Fibroblast of lung (primary cell): ENCODE measurements around the gene CGNL1. TPM values are rescaled to one million over a fixed set of nuclear protein-coding genes. Genes with fewer than 3 reads are reported as not detected.

Experiments used
- DNase-seq, 2 donors: peaks; one replicate each; pipeline versions ENCODE4 v3.0.0 to v3.0.0-alpha.2; 2010; ENCODE audit warnings: low read depth in 2 of 2
- H2AFZ ChIP-seq: 2 replicates; pipeline ENCODE4 v1.5.1; 2012; ENCODE audit warnings: low read length, control low read depth, inconsistent platforms
- H3K27ac ChIP-seq: 2 replicates; pipeline ENCODE4 v1.5.1; 2011; ENCODE audit warnings: low read length, control low read depth; ENCODE audit not compliant: insufficient read depth
- H3K27me3 ChIP-seq: 2 replicates; pipeline ENCODE4 v1.5.1; 2011; ENCODE audit warnings: mild to moderate bottlenecking, low read length; ENCODE audit not compliant: control insufficient read depth, insufficient read depth
- H3K36me3 ChIP-seq: 2 replicates; pipeline ENCODE4 v1.5.1; 2011; ENCODE audit warnings: low read length; ENCODE audit not compliant: control insufficient read depth, insufficient read depth
- H3K4me1 ChIP-seq: 2 replicates; pipeline ENCODE4 v1.5.1; 2011; ENCODE audit warnings: low read length; ENCODE audit not compliant: control insufficient read depth, insufficient read depth; ENCODE audit errors: extremely low read depth
- H3K4me2 ChIP-seq: 2 replicates; pipeline ENCODE4 v1.5.1; 2011; ENCODE audit warnings: low read length, control low read depth; ENCODE audit not compliant: insufficient read depth; ENCODE audit errors: extremely low read depth
- H3K4me3 ChIP-seq, 4 experiments: fragments of 200-600 bp in 1 of 4; sonication (generic) in 1 of 4; replicated peaks in 1 of 4; 2 replicates each; pipeline ENCODE4 v1.5.1; 2011 to 2016; ENCODE audit warnings: low read length in 4 of 4, low read depth in 3 of 4, mild to moderate bottlenecking in 3 of 4, control low read depth in 2 of 4, inconsistent platforms in 1 of 4, mixed read lengths in 1 of 4; ENCODE audit not compliant: insufficient read depth in 1 of 4; ENCODE audit errors: control extremely low read depth in 1 of 4
- H3K79me2 ChIP-seq: 2 replicates; pipeline ENCODE4 v1.5.1; 2012; ENCODE audit warnings: mild to moderate bottlenecking, low read length, inconsistent platforms; ENCODE audit not compliant: control insufficient read depth, insufficient read depth
- H3K9ac ChIP-seq: 2 replicates; pipeline ENCODE4 v1.5.1; 2011; ENCODE audit warnings: mild to moderate bottlenecking, low read length, control low read depth; ENCODE audit not compliant: insufficient read depth
- H3K9me3 ChIP-seq: 2 replicates; pipeline ENCODE4 v1.5.1; 2012; ENCODE audit warnings: low read depth, low read length; ENCODE audit not compliant: control insufficient read depth, insufficient read depth
- H4K20me1 ChIP-seq: 2 replicates; pipeline ENCODE4 v1.5.1; 2011; ENCODE audit warnings: low read length; ENCODE audit not compliant: control insufficient read depth, insufficient read depth; ENCODE audit errors: extremely low read depth
- CTCF ChIP-seq, 2 donors: IDR thresholded peaks in 1 of 2; conservative IDR thresholded peaks in 1 of 2; 1 replicate in 1 of 2; 2 replicates in 1 of 2; pipeline ENCODE4 v1.5.1; 2011 to 2012; ENCODE audit warnings: low read length in 2 of 2, control low read depth in 1 of 2, inconsistent platforms in 1 of 2, low read depth in 1 of 2, mild to moderate bottlenecking in 1 of 2
- EZH2 ChIP-seq: IDR thresholded peaks from 2 replicates; pipeline ENCODE4 v1.5.1; 2012; ENCODE audit warnings: low read length, control low read depth, mild to moderate bottlenecking; ENCODE audit errors: missing control alignments
- polyA plus RNA-seq, 2 donors: library from polyadenylated mRNA; depleted of rRNA in 1 of 2; stranded (reverse) in 1 of 2; unstranded in 1 of 2; fragments of >200 nt; gene quantifications; 2 replicates each; pipeline ENCODE4 v1.2.1, GENCODE V29; 2011 to 2012; ENCODE audit warnings: missing spikeins in 1 of 2
- total RNA-seq: library from RNA; depleted of rRNA; stranded (reverse); fragments of >200 nt; gene quantifications from 2 replicates; pipeline ENCODE4 v1.2.1, GENCODE V29; 2014

The CGNL1 gene
- total and polyA plus RNA-seq, 2 donors (not counting 1 experiment from before 2014, with no cell fraction given): 0.18 to 6.1 TPM

- no peak overlapping the region for H3K4me2 ChIP-seq
- H3K27me3 ChIP-seq: peaks cover 4% of the 10 kb centered on the region
- no peaks in the 10 kb centered on the region for H4K20me1 ChIP-seq
- no peaks in the 10 kb centered on the region for H3K36me3 ChIP-seq
- no peak overlapping the region for H2AFZ ChIP-seq
- no peak overlapping the region for H3K27ac ChIP-seq
- TF ChIP-seq CTCF (conservative IDR thresholded peaks at IDR 0.05 in 1 of 2, IDR thresholded peaks at IDR 0.05 in 1 of 2; ENCODE audit: low read depth in 1 of 2, low read length in 2 of 2) (no peak), EZH2 (no peak)
- H3K9ac ChIP-seq: no peak overlapping the region
- DNase-seq: no peak
- no peaks in the 10 kb centered on the region for H3K4me1 ChIP-seq
- no peak overlapping the region for H3K4me3 ChIP-seq
- no peaks in the 10 kb centered on the region for H3K9me3 ChIP-seq
- no peaks in the 10 kb centered on the region for H3K79me2 ChIP-seq
Measured at GRCh38 chr15:57545995-57546394, 169.7 kb downstream of the CGNL1 start.

- Histone ChIP-seq H3K27ac (no peak overlapping the region), H3K9ac (no peak overlapping the region), H4K20me1 (no peaks in the 10 kb centered on the region), H3K4me1 (peaks cover 3% of the 10 kb centered on the region), H2AFZ (no peak overlapping the region), H3K36me3 (no peaks in the 10 kb centered on the region), H3K79me2 (no peaks in the 10 kb centered on the region), H3K4me2 (no peak overlapping the region), H3K9me3 (no peaks in the 10 kb centered on the region), H3K4me3 (no peak overlapping the region), H3K27me3 (peaks cover 4% of the 10 kb centered on the region)
- TF ChIP-seq CTCF (conservative IDR thresholded peaks at IDR 0.05 in 1 of 2, IDR thresholded peaks at IDR 0.05 in 1 of 2; ENCODE audit: low read depth in 1 of 2, low read length in 2 of 2): no peak
- no peak for TF ChIP-seq EZH2
- no peak for DNase-seq
Measured at GRCh38 chr15:57547243-57547755, 171.0 kb downstream of the CGNL1 start.

GRCh38 chr15:57548351-57548750 is 172.0 kb downstream of the CGNL1 start:
- Histone ChIP-seq H3K4me1 (peaks cover 3% of the 10 kb centered on the region), H3K9ac (no peak overlapping the region), H3K4me3 (no peak overlapping the region), H2AFZ (no peak overlapping the region), H4K20me1 (no peaks in the 10 kb centered on the region), H3K27me3 (no peaks in the 10 kb centered on the region), H3K4me2 (no peak overlapping the region), H3K36me3 (no peaks in the 10 kb centered on the region), H3K27ac (no peak overlapping the region), H3K79me2 (no peaks in the 10 kb centered on the region), H3K9me3 (no peaks in the 10 kb centered on the region)
- no peak for DNase-seq
- TF ChIP-seq EZH2 (no peak), CTCF (conservative IDR thresholded peaks at IDR 0.05 in 1 of 2, IDR thresholded peaks at IDR 0.05 in 1 of 2; ENCODE audit: low read depth in 1 of 2, low read length in 2 of 2) (no peak)
